Thyroid gland (tissue), 4 donors: ENCODE results near the gene SYT1. TPM values are rescaled to one million over a fixed set of nuclear protein-coding genes. Genes with fewer than 3 reads are reported as not detected.

ENCODE experiments used
- DNase-seq, 2 donors: peaks; one replicate each; pipeline ENCODE4 v3.0.0-alpha.2; 2019
- H3K27ac ChIP-seq, 3 donors: fragments of 200-600 bp; sonication (generic); 1 replicate in 2 of 3; 2 replicates in 1 of 3; pipeline ENCODE4 v1.5.1; 2016 to 2019; ENCODE audit warnings: mild to moderate bottlenecking in 1 of 3, moderate library complexity in 1 of 3
- H3K27me3 ChIP-seq: fragments of 200-600 bp; sonication (generic); one replicate; pipeline ENCODE4 v1.5.1; 2019
- H3K36me3 ChIP-seq, 2 donors: fragments of 200-600 bp; sonication (generic); one replicate each; pipeline ENCODE4 v1.5.1; 2016 to 2019
- H3K4me1 ChIP-seq, 2 donors: fragments of 200-600 bp; sonication (generic); one replicate each; pipeline ENCODE4 v1.5.1; 2017 to 2019
- H3K4me3 ChIP-seq, 3 donors: fragments of 200-600 bp; sonication (generic); replicated peaks in 1 of 3; 1 replicate in 2 of 3; 2 replicates in 1 of 3; pipeline ENCODE4 v1.5.1; 2016; ENCODE audit warnings: mild to moderate bottlenecking in 1 of 3
- H3K9me3 ChIP-seq: fragments of 200-600 bp; sonication (generic); one replicate; pipeline ENCODE4 v1.5.1; 2017
- CTCF ChIP-seq, 6 experiments: fragments of 200-600 bp in 3 of 6; fragments of 450-650 bp in 3 of 6; sonication (generic) in 3 of 6; IDR thresholded peaks; one replicate each; pipeline ENCODE4 v1.5.1; 2016 to 2019; ENCODE audit warnings: antibody characterized with exemption in 6 of 6, mild to moderate bottlenecking in 2 of 6, inconsistent platforms in 1 of 6, moderate library complexity in 1 of 6
- POLR2A ChIP-seq, 2 donors: fragments of 450-650 bp; IDR thresholded peaks; one replicate each; pipeline ENCODE4 v1.6.1; 2017; ENCODE audit warnings: antibody characterized with exemption in 2 of 2, mild to moderate bottlenecking in 2 of 2, moderate library complexity in 1 of 2
- WGBS, 2 donors: methylation state at CpG; one replicate each; pipeline ENCODE4 v1.1.5; 2017; 5-methylcytosine and 5-hydroxymethylcytosine counted together
- intact Hi-C: fragments of 100-400 bp; cut with DNase I; formaldehyde crosslinking; loops from one replicate; pipeline ENCODE4 v1.15.1; 2023
- total RNA-seq, 4 donors: library from RNA; depleted of rRNA; stranded (reverse); fragments of >200 nt; gene quantifications; one replicate each; pipeline ENCODE4 v1.2.3, GENCODE V29; 2016

The SYT1 gene
- total RNA-seq, 4 donors from 2014 or later: 0.58 to 2.4 (median 1.2) TPM

- peak in 1 of 2 donors; percentile 5 for DNase-seq
- Histone ChIP-seq H3K27ac (no peak overlapping the region), H3K36me3 (no peaks in the 10 kb centered on the region), H3K4me3 (no peak overlapping the region), H3K4me1 (no peaks in the 10 kb centered on the region), H3K27me3 (no peaks in the 10 kb centered on the region), H3K9me3 (no peaks in the 10 kb centered on the region)
- 68 to 80% methylated on average over 2 of the region's 2 CpGs for WGBS, 2 donors
- intact Hi-C loops: no loop called here
- no peak for TF ChIP-seq CTCF (IDR thresholded peaks at IDR 0.05)
Observed at GRCh38 chr12:79309039-79309438, 444.5 kb downstream of the SYT1 start.

GRCh38 chr12:79317179-79317847 is 452.7 kb downstream of the SYT1 start:
- no peak for TF ChIP-seq POLR2A (IDR thresholded peaks at IDR 0.05)
- no peak for TF ChIP-seq CTCF (IDR thresholded peaks at IDR 0.05)
- Histone ChIP-seq H3K4me1 (no peaks in the 10 kb centered on the region), H3K27ac (no peak overlapping the region), H3K36me3 (no peaks in the 10 kb centered on the region), H3K4me3 (no peak overlapping the region), H3K9me3 (no peaks in the 10 kb centered on the region), H3K27me3 (no peaks in the 10 kb centered on the region)
- intact Hi-C loops: no loop called here
- DNase-seq: no peak
- 75 to 76% methylated on average over 10 of the region's 10 CpGs for WGBS, 2 donors

- no peaks in the 10 kb centered on the region for H3K27me3 ChIP-seq
- H3K4me1 ChIP-seq: no peaks in the 10 kb centered on the region
- no peak for DNase-seq
- no peaks in the 10 kb centered on the region for H3K9me3 ChIP-seq
- no peaks in the 10 kb centered on the region for H3K36me3 ChIP-seq
- intact Hi-C loops: no loop called here
- no peak overlapping the region for H3K4me3 ChIP-seq
- 48 to 61% methylated on average over 1 of the region's 1 CpG for WGBS, 2 donors
- no peak for TF ChIP-seq CTCF (IDR thresholded peaks at IDR 0.05)
- no peak for TF ChIP-seq POLR2A (IDR thresholded peaks at IDR 0.05)
- no peak overlapping the region for H3K27ac ChIP-seq
Observed at GRCh38 chr12:79322905-79323304, 458.3 kb downstream of the SYT1 start.

GRCh38 chr12:79324571-79324970 is 460.0 kb downstream of the SYT1 start:
- no peaks in the 10 kb centered on the region for H3K9me3 ChIP-seq
- H3K4me3 ChIP-seq: no peak overlapping the region
- no peaks in the 10 kb centered on the region for H3K27me3 ChIP-seq
- intact Hi-C loops: no loop called here
- WGBS, 2 donors: 70 to 86% methylated on average over 3 of the region's 3 CpGs
- H3K36me3 ChIP-seq: no peaks in the 10 kb centered on the region
- no peak for DNase-seq
- TF ChIP-seq POLR2A (IDR thresholded peaks at IDR 0.05) (no peak), CTCF (IDR thresholded peaks at IDR 0.05) (no peak)
- no peaks in the 10 kb centered on the region for H3K4me1 ChIP-seq
- no peak overlapping the region for H3K27ac ChIP-seq

GRCh38 chr12:79326222-79326621 is 461.6 kb downstream of the SYT1 start:
- Histone ChIP-seq H3K27me3 (no peaks in the 10 kb centered on the region), H3K36me3 (no peaks in the 10 kb centered on the region), H3K4me3 (no peak overlapping the region), H3K27ac (no peak overlapping the region), H3K4me1 (no peaks in the 10 kb centered on the region), H3K9me3 (no peaks in the 10 kb centered on the region)
- TF ChIP-seq POLR2A (IDR thresholded peaks at IDR 0.05): no peak
- no peak for TF ChIP-seq CTCF (IDR thresholded peaks at IDR 0.05)
- 73 to 76% methylated on average over 2 of the region's 2 CpGs for WGBS, 2 donors
- intact Hi-C loops: no loop called here
- DNase-seq: no peak
